ENCODE results near the gene RAPGEF5. TPM values are rescaled to one million over a fixed set of nuclear protein-coding genes. Genes with fewer than 3 reads are reported as not detected.

The RAPGEF5 gene
- total RNA-seq, 1 experiment from 2014 or later, result 15.6 TPM

GRCh38 chr7:22287412-22287811 lies 69.5 kb downstream of the RAPGEF5 start:
- Histone ChIP-seq H3K9me2 (ENCODE audit: insufficient read depth) (no peaks in the 10 kb centered on the region), H3K4me3 (replicated peaks in 1 of 2; ENCODE audit: low read depth in 1 of 2, low read length in 2 of 2) (no peak overlapping the region), H3K36me3 (ENCODE audit: control insufficient read depth in 1 of 2, insufficient read depth in 2 of 2, low read length in 2 of 2) (no peaks in the 10 kb centered on the region), H2AFZ (ENCODE audit: low read depth, low read length, poor library complexity, severe bottlenecking) (no peak overlapping the region), H3K9me3 (ENCODE audit: control insufficient read depth in 1 of 2, insufficient read depth in 1 of 2, low read depth in 1 of 2, low read length in 2 of 2) (no peaks in the 10 kb centered on the region), H4K20me1 (ENCODE audit: insufficient read depth) (no peaks in the 10 kb centered on the region), H3K4me1 (ENCODE audit: control insufficient read depth in 1 of 2, insufficient read depth in 2 of 2, low read length in 2 of 2) (no peaks in the 10 kb centered on the region), H3K79me2 (ENCODE audit: insufficient read depth, low read length) (no peaks in the 10 kb centered on the region), H3K4me2 (ENCODE audit: low read length) (no peak overlapping the region), H3K27me3 (ENCODE audit: insufficient read depth, low read length) (no peaks in the 10 kb centered on the region), H3K9ac (ENCODE audit: low read length) (no peak overlapping the region), H3K27ac (ENCODE audit: low read depth, low read length) (no peak overlapping the region)
- ChIA-PET CTCF (no interaction called here), POLR2A (no interaction called here), RAD21 (ENCODE audit: low non-redundant PET in 1 of 2, low total read pairs in 2 of 2, uncharacterized antibody in 2 of 2, unreplicated experiment in 2 of 2) (no interaction called here)
- intact Hi-C loops (cut with micrococcal nuclease), result no loop called here
- BruUV-seq (replicated peaks), result no TSS peak
- DNase-seq (ENCODE audit: low read depth, low spot score) (no peak), ATAC-seq (no peak)
- TF ChIP-seq EZH2phosphoT487 (IDR thresholded peaks at IDR 0.05; ENCODE audit: borderline replicate concordance) (no peak), TCF7L2 (IDR thresholded peaks at IDR 0.05; ENCODE audit: borderline replicate concordance, extremely low read depth, insufficient read depth, insufficient read length) (no peak), ELF1 (IDR thresholded peaks at IDR 0.05; ENCODE audit: borderline replicate concordance, low read depth) (no peak), RAD21 (IDR thresholded peaks at IDR 0.05; ENCODE audit: low read depth) (no peak)

GRCh38 chr7:22286436-22286835 lies 70.5 kb downstream of the RAPGEF5 start:
- no peaks in the 10 kb centered on the region for H3K36me3 ChIP-seq (ENCODE audit: control insufficient read depth in 1 of 2, insufficient read depth in 2 of 2, low read length in 2 of 2)
- ChIA-PET RAD21 (ENCODE audit: low non-redundant PET in 1 of 2, low total read pairs in 2 of 2, uncharacterized antibody in 2 of 2, unreplicated experiment in 2 of 2) (no interaction called here), CTCF (no interaction called here), POLR2A (no interaction called here)
- no peaks in the 10 kb centered on the region for H3K9me3 ChIP-seq (ENCODE audit: control insufficient read depth in 1 of 2, insufficient read depth in 1 of 2, low read depth in 1 of 2, low read length in 2 of 2)
- ATAC-seq (no peak), DNase-seq (ENCODE audit: low read depth, low spot score) (no peak)
- no peak overlapping the region for H3K4me2 ChIP-seq (ENCODE audit: low read length)
- H3K9me2 ChIP-seq (ENCODE audit: insufficient read depth), result no peaks in the 10 kb centered on the region
- no peaks in the 10 kb centered on the region for H3K27me3 ChIP-seq (ENCODE audit: insufficient read depth, low read length)
- BruUV-seq (replicated peaks), result no TSS peak
- no peaks in the 10 kb centered on the region for H4K20me1 ChIP-seq (ENCODE audit: insufficient read depth)
- no peak overlapping the region for H3K27ac ChIP-seq (ENCODE audit: low read depth, low read length)
- H3K4me3 ChIP-seq (replicated peaks in 1 of 2; ENCODE audit: low read depth in 1 of 2, low read length in 2 of 2), result no peak overlapping the region
- no peak overlapping the region for H3K9ac ChIP-seq (ENCODE audit: low read length)
- H2AFZ ChIP-seq (ENCODE audit: low read depth, low read length, poor library complexity, severe bottlenecking), result no peak overlapping the region
- H3K4me1 ChIP-seq (ENCODE audit: control insufficient read depth in 1 of 2, insufficient read depth in 2 of 2, low read length in 2 of 2), result no peaks in the 10 kb centered on the region
- no peaks in the 10 kb centered on the region for H3K79me2 ChIP-seq (ENCODE audit: insufficient read depth, low read length)
- intact Hi-C loops (cut with micrococcal nuclease), result no loop called here
- no peak for TF ChIP-seq CTCF (IDR thresholded peaks at IDR 0.05 in 2 of 3, conservative IDR thresholded peaks at IDR 0.05 in 1 of 3; ENCODE audit: borderline replicate concordance in 1 of 3, insufficient read depth in 1 of 3, low read depth in 2 of 3, low read length in 2 of 3)
- TF ChIP-seq EGR1 (IDR thresholded peaks at IDR 0.05; ENCODE audit: low read depth), result no peak
- TF ChIP-seq REST (IDR thresholded peaks at IDR 0.05; ENCODE audit: low read depth), result no peak
- TF ChIP-seq, protein P1, sequence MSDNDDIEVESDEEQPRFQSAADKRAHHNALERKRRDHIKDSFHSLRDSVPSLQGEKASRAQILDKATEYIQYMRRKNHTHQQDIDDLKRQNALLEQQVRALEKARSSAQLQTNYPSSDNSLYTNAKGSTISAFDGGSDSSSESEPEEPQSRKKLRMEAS (IDR thresholded peaks at IDR 0.05), result no peak
- TF ChIP-seq POLR2A (IDR thresholded peaks at IDR 0.05; ENCODE audit: borderline replicate concordance, extremely low read depth, insufficient read depth, insufficient read length), result no peak
- TF ChIP-seq EZH2 (IDR thresholded peaks at IDR 0.05), result no peak
- no peak for TF ChIP-seq ZFX (IDR thresholded peaks at IDR 0.05)
- TF ChIP-seq ZBTB33 (IDR thresholded peaks at IDR 0.05; ENCODE audit: extremely low read depth, insufficient replicate concordance, low read length), result no peak
- no peak for TF ChIP-seq FOSL1 (IDR thresholded peaks at IDR 0.05; ENCODE audit: low read depth)
- no peak for TF ChIP-seq POLR2AphosphoS5 (IDR thresholded peaks at IDR 0.05; ENCODE audit: low read depth, low read length)
